ENCODE data around the gene HRK. TPM values are rescaled to one million over a fixed set of nuclear protein-coding genes. Genes with fewer than 3 reads are reported as not detected.

Gene HRK
- total RNA-seq, 1 experiment from 2014 or later = 0.55 TPM

- no peak overlapping the region for H3K4me3 ChIP-seq
- no TSS peak for BruUV-seq (replicated peaks)
- ChIA-PET CTCF (interaction anchor here (0.6 to 0.7 kb wide), 3 partner anchors 48 to 574 kb away, joined by 3 to 12 read pairs (median 4); partner anchors contain the start of gene FBXW8), POLR2A (ENCODE audit: unreplicated experiment) (no interaction called here)
- no peak for TF ChIP-seq EZH2 (IDR thresholded peaks at IDR 0.05; ENCODE audit: low read depth)
- peak; percentile 74 for TF ChIP-seq CTCF (conservative IDR thresholded peaks at IDR 0.05)
- H2AFZ ChIP-seq = no peak overlapping the region
- DNase-seq = no peak
- H3K36me3 ChIP-seq (ENCODE audit: low read depth) = no peaks in the 10 kb centered on the region
- intact Hi-C loops (cut with micrococcal nuclease; ENCODE audit: unreplicated experiment) = loop anchor here (5.0 kb wide), 1 partner anchor 46 kb away; no protein-coding TSS in a partner anchor
- no peaks in the 10 kb centered on the region for H3K9me2 ChIP-seq (ENCODE audit: insufficient read depth)
- H3K4me2 ChIP-seq = no peak overlapping the region
- peaks cover 24% of the 10 kb centered on the region for H3K4me1 ChIP-seq (replicated peaks; ENCODE audit: insufficient read depth)
- peaks cover 8% of the 10 kb centered on the region; the same call in 1 of the 2 replicates for H3F3A ChIP-seq (ENCODE audit: insufficient read depth, low read depth)
- no peaks in the 10 kb centered on the region for H3K79me2 ChIP-seq (ENCODE audit: low read depth)
- no peaks in the 10 kb centered on the region for H4K20me1 ChIP-seq (ENCODE audit: insufficient read depth)
- H3K27ac ChIP-seq = no peak overlapping the region
- no peaks in the 10 kb centered on the region for H3K9me3 ChIP-seq (ENCODE audit: insufficient read depth, low read depth)
- no peaks in the 10 kb centered on the region for H3K27me3 ChIP-seq (ENCODE audit: insufficient read depth, low read depth)
Measured at GRCh38 chr12:116863275-116863767, 17.9 kb downstream of the HRK start.

- BruUV-seq (replicated peaks) = no TSS peak
- H2AFZ ChIP-seq = no peak overlapping the region
- ChIA-PET CTCF (no interaction called here), POLR2A (ENCODE audit: unreplicated experiment) (no interaction called here)
- H3K9me2 ChIP-seq (ENCODE audit: insufficient read depth) = no peaks in the 10 kb centered on the region
- intact Hi-C loops (cut with micrococcal nuclease; ENCODE audit: unreplicated experiment) = loop anchor here (5.0 kb wide), 1 partner anchor 45 kb away; no protein-coding TSS in a partner anchor
- no peaks in the 10 kb centered on the region for H3K79me2 ChIP-seq (ENCODE audit: low read depth)
- H3K4me1 ChIP-seq (replicated peaks; ENCODE audit: insufficient read depth) = peaks cover 24% of the 10 kb centered on the region
- no peak overlapping the region for H3K27ac ChIP-seq
- TF ChIP-seq CTCF (conservative IDR thresholded peaks at IDR 0.05) = no peak
- H4K20me1 ChIP-seq (ENCODE audit: insufficient read depth) = no peaks in the 10 kb centered on the region
- H3F3A ChIP-seq (ENCODE audit: insufficient read depth, low read depth) = peaks cover 8% of the 10 kb centered on the region; the same call in 1 of the 2 replicates
- no peak overlapping the region for H3K4me2 ChIP-seq
- H3K9me3 ChIP-seq (ENCODE audit: insufficient read depth, low read depth) = no peaks in the 10 kb centered on the region
- no peak overlapping the region for H3K4me3 ChIP-seq
- H3K27me3 ChIP-seq (ENCODE audit: insufficient read depth, low read depth) = no peaks in the 10 kb centered on the region
- H3K36me3 ChIP-seq (ENCODE audit: low read depth) = no peaks in the 10 kb centered on the region
- DNase-seq = no peak
Measured at GRCh38 chr12:116862167-116862566, 19.1 kb downstream of the HRK start.

- no peaks in the 10 kb centered on the region for H3K27me3 ChIP-seq (ENCODE audit: insufficient read depth, low read depth)
- TF ChIP-seq CTCF (conservative IDR thresholded peaks at IDR 0.05) (no peak), EZH2 (IDR thresholded peaks at IDR 0.05; ENCODE audit: low read depth) (no peak)
- POLR2A ChIA-PET (ENCODE audit: unreplicated experiment) = no interaction called here
- no peaks in the 10 kb centered on the region for H3K9me2 ChIP-seq (ENCODE audit: insufficient read depth)
- intact Hi-C loops (cut with micrococcal nuclease; ENCODE audit: unreplicated experiment) = loop anchor here (5.0 kb wide), 1 partner anchor 44 kb away; no protein-coding TSS in a partner anchor
- H3K36me3 ChIP-seq (ENCODE audit: low read depth) = no peaks in the 10 kb centered on the region
- H3K9me3 ChIP-seq (ENCODE audit: insufficient read depth, low read depth) = no peaks in the 10 kb centered on the region
- CTCF ChIA-PET = no interaction called here
- no peak overlapping the region for H3K4me3 ChIP-seq
- peaks cover 27% of the 10 kb centered on the region for H3K4me1 ChIP-seq (replicated peaks; ENCODE audit: insufficient read depth)
- no peak overlapping the region for H2AFZ ChIP-seq
- no peak overlapping the region for H3K4me2 ChIP-seq
- no TSS peak for BruUV-seq (replicated peaks)
- H3F3A ChIP-seq (ENCODE audit: insufficient read depth, low read depth) = peaks cover 8% of the 10 kb centered on the region; the same call in 1 of the 2 replicates
- no peaks in the 10 kb centered on the region for H4K20me1 ChIP-seq (ENCODE audit: insufficient read depth)
- DNase-seq = no peak
- no peak overlapping the region for H3K27ac ChIP-seq
- no peaks in the 10 kb centered on the region for H3K79me2 ChIP-seq (ENCODE audit: low read depth)
Measured at GRCh38 chr12:116861320-116861719, 19.9 kb downstream of the HRK start.

All from PC-9 (cell line).